HG03565 (cell line): Measurements from ENCODE around the gene TRMT6.

Experiments used
- ATAC-seq: cut with Tn5 transposase; IDR thresholded peaks from one replicate; pipeline ENCODE4 v1.9.1; 2021; ENCODE audit warnings: mild to moderate bottlenecking, moderate library complexity; ENCODE audit not compliant: unreplicated experiment

The TRMT6 gene

GRCh38 chr20:5949943-5950270 lies 426 bp downstream of the TRMT6 start:
- no peak for ATAC-seq

GRCh38 chr20:5947276-5947675 lies 3.1 kb downstream of the TRMT6 start:
- no peak for ATAC-seq

- ATAC-seq = no peak
Measured at GRCh38 chr20:5945963-5946362, 4.4 kb downstream of the TRMT6 start.

- ATAC-seq = no peak
Measured at GRCh38 chr20:5938456-5939029, 11.8 kb downstream of the TRMT6 start.

GRCh38 chr20:5936238-5936637 lies 14.1 kb downstream of the TRMT6 start:
- ATAC-seq = no peak

- ATAC-seq = no peak
Measured at GRCh38 chr20:5935384-5935783, 14.9 kb downstream of the TRMT6 start.

GRCh38 chr20:5933802-5934436 lies 16.4 kb downstream of the TRMT6 start:
- no peak for ATAC-seq

GRCh38 chr20:5932796-5933195 lies 17.5 kb downstream of the TRMT6 start:
- ATAC-seq = no peak

- no peak for ATAC-seq
Measured at GRCh38 chr20:5931411-5931810, 18.9 kb downstream of the TRMT6 start.

GRCh38 chr20:5928836-5929715 lies 21.3 kb downstream of the TRMT6 start:
- ATAC-seq = no peak

GRCh38 chr20:5927749-5928462 lies 22.4 kb downstream of the TRMT6 start:
- ATAC-seq = no peak

- ATAC-seq = no peak
Measured at GRCh38 chr20:5925551-5925950, 24.8 kb downstream of the TRMT6 start.

GRCh38 chr20:5923493-5923892 lies 26.8 kb downstream of the TRMT6 start:
- no peak for ATAC-seq

- no peak for ATAC-seq
Measured at GRCh38 chr20:5920581-5920980, 29.8 kb downstream of the TRMT6 start.

- no peak for ATAC-seq
Measured at GRCh38 chr20:5919626-5920544, 30.4 kb downstream of the TRMT6 start.

- no peak for ATAC-seq
Measured at GRCh38 chr20:5918856-5919625, 31.3 kb downstream of the TRMT6 start.

- ATAC-seq = no peak
Measured at GRCh38 chr20:5914859-5915258, 35.5 kb downstream of the TRMT6 start.

GRCh38 chr20:5913166-5913565 lies 37.2 kb downstream of the TRMT6 start:
- no peak for ATAC-seq

- ATAC-seq = no peak
Measured at GRCh38 chr20:5910186-5910585, 40.1 kb downstream of the TRMT6 start.

GRCh38 chr20:5908981-5909380 lies 41.4 kb downstream of the TRMT6 start:
- ATAC-seq = no peak
